KMS-11 (cell line): Measurements from ENCODE around the gene DFFB.

ENCODE experiments used
- H2AFZ ChIP-seq: fragments of 200-600 bp; sonication (generic); 2 replicates; pipeline ENCODE4 v1.6.1; 2016; ENCODE audit warnings: antibody characterized with exemption, mixed run types, low read depth
- H3K27ac ChIP-seq: fragments of 200-600 bp; sonication (generic); 2 replicates; pipeline ENCODE4 v1.6.1; 2016; ENCODE audit warnings: mild to moderate bottlenecking, mixed run types
- H3K27me3 ChIP-seq: fragments of 200-600 bp; sonication (generic); 2 replicates; pipeline ENCODE4 v1.6.1; 2017; ENCODE audit warnings: mild to moderate bottlenecking, low read depth, mixed run types, moderate library complexity; ENCODE audit not compliant: insufficient read depth
- H3K36me3 ChIP-seq: fragments of 200-600 bp; sonication (generic); 2 replicates; pipeline ENCODE4 v1.6.1; 2017; ENCODE audit warnings: mild to moderate bottlenecking, mixed run types; ENCODE audit not compliant: insufficient read depth
- H3K4me1 ChIP-seq: fragments of 200-600 bp; sonication (generic); 2 replicates; pipeline ENCODE4 v1.6.1; 2016; ENCODE audit warnings: mild to moderate bottlenecking, low read depth, mixed run types; ENCODE audit not compliant: poor library complexity, severe bottlenecking
- H3K4me2 ChIP-seq: fragments of 200-600 bp; sonication (generic); 2 replicates; pipeline ENCODE4 v1.7.0; 2016; ENCODE audit warnings: mild to moderate bottlenecking, mixed run types
- H3K4me3 ChIP-seq: fragments of 200-600 bp; sonication (generic); IDR thresholded peaks from 2 replicates; pipeline ENCODE4 v1.6.1; 2017; ENCODE audit warnings: low read depth, low read length, mixed read lengths; ENCODE audit not compliant: insufficient read depth
- H3K79me2 ChIP-seq: fragments of 200-600 bp; sonication (generic); 2 replicates; pipeline ENCODE4 v1.6.1; 2016; ENCODE audit warnings: low read depth, mixed run types; ENCODE audit not compliant: insufficient read depth
- H3K9ac ChIP-seq: fragments of 200-600 bp; sonication (generic); 2 replicates; pipeline ENCODE4 v1.6.1; 2016; ENCODE audit warnings: mild to moderate bottlenecking, mixed run types
- H4K20me1 ChIP-seq: fragments of 200-600 bp; sonication (generic); 2 replicates; pipeline ENCODE4 v1.6.1; 2016; ENCODE audit warnings: mild to moderate bottlenecking, mixed run types; ENCODE audit not compliant: insufficient read depth
- CTCF ChIP-seq: fragments of 200-600 bp; sonication (generic); conservative IDR thresholded peaks from 2 replicates; pipeline ENCODE4 v1.6.1; 2017; ENCODE audit warnings: low read depth, mild to moderate bottlenecking, antibody characterized with exemption, low read length, moderate library complexity, mixed read lengths

The DFFB gene

GRCh38 chr1:3880429-3881192, 23.3 kb downstream of the DFFB start:
- no peaks in the 10 kb centered on the region for H3K27me3 ChIP-seq
- no peak overlapping the region for H3K4me3 ChIP-seq
- no peak overlapping the region for H3K9ac ChIP-seq
- H3K27ac ChIP-seq, result no peak overlapping the region
- no peak overlapping the region for H2AFZ ChIP-seq
- H4K20me1 ChIP-seq, result no peaks in the 10 kb centered on the region
- no peak overlapping the region for H3K4me2 ChIP-seq
- TF ChIP-seq CTCF, result no peak
- H3K36me3 ChIP-seq, result no peaks in the 10 kb centered on the region
- no peaks in the 10 kb centered on the region for H3K4me1 ChIP-seq
- H3K79me2 ChIP-seq, result no peaks in the 10 kb centered on the region

GRCh38 chr1:3881193-3881480, 23.9 kb downstream of the DFFB start:
- Histone ChIP-seq H3K27me3 (no peaks in the 10 kb centered on the region), H3K9ac (no peak overlapping the region), H3K79me2 (no peaks in the 10 kb centered on the region), H4K20me1 (no peaks in the 10 kb centered on the region), H3K36me3 (no peaks in the 10 kb centered on the region), H3K4me1 (no peaks in the 10 kb centered on the region), H2AFZ (no peak overlapping the region), H3K27ac (no peak overlapping the region), H3K4me2 (no peak overlapping the region), H3K4me3 (no peak overlapping the region)
- TF ChIP-seq CTCF, result no peak

DNA sequence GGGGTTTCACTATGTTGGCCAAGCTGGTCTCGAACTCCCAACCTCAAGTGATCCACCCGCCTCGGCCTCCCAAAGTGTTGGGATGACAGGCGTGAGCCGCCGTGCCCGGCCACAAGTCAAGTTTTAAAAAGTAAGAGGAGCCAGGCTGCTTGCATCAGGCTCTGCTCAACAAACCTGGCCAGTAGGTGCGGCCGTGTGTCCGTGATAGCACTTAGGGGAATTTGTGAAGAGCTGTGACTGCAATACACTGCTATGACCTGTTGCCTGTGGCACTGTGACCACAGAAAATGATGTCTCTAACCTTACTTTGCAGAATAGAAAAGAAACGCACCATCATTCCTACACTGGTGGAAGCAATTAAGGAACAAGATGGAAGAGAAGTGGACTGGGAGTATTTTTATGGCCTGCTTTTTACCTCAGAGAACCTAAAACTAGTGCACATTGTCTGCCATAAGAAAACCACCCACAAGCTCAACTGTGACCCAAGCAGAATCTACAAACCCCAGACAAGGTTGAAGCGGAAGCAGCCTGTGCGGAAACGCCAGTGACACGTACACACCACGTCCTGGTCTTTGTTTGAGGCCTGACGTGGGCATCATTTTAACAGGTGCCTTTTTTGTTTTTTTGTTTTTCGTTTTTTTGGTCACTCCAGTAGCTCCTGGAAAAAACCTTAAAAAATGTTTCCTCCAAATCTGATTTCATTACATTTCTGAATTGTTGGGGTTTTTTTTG, 26.1 kb downstream of the DFFB start:
- Histone ChIP-seq H3K36me3 (no peaks in the 10 kb centered on the region), H4K20me1 (no peaks in the 10 kb centered on the region), H3K79me2 (no peaks in the 10 kb centered on the region), H3K4me1 (no peaks in the 10 kb centered on the region), H3K4me3 (no peak overlapping the region), H3K4me2 (no peak overlapping the region), H3K27ac (no peak overlapping the region), H3K27me3 (no peaks in the 10 kb centered on the region), H3K9ac (no peak overlapping the region), H2AFZ (no peak overlapping the region)
- TF ChIP-seq CTCF, result no peak

GRCh38 chr1:3884966-3885365, 27.7 kb downstream of the DFFB start:
- no peak for TF ChIP-seq CTCF
- H3K79me2 ChIP-seq, result no peaks in the 10 kb centered on the region
- H4K20me1 ChIP-seq, result no peaks in the 10 kb centered on the region
- H2AFZ ChIP-seq, result no peak overlapping the region
- H3K4me3 ChIP-seq, result no peak overlapping the region
- no peak overlapping the region for H3K4me2 ChIP-seq
- no peaks in the 10 kb centered on the region for H3K4me1 ChIP-seq
- H3K27me3 ChIP-seq, result no peaks in the 10 kb centered on the region
- H3K27ac ChIP-seq, result no peak overlapping the region
- H3K9ac ChIP-seq, result no peak overlapping the region
- H3K36me3 ChIP-seq, result no peaks in the 10 kb centered on the region
